HUES6 (cell line): Measurements from ENCODE around the gene RSPH10B2.
"Not testable (repeated sequence)": the region's sequence is repeated elsewhere in the genome, so short reads cannot be mapped to it uniquely, and the experiment has no call there.

Experiments
- H3K27ac ChIP-seq: 2 replicates; pipeline ENCODE4 v1.7.0; 2013; ENCODE audit warnings: low read depth, mild to moderate bottlenecking, low read length, inconsistent platforms
- H3K27me3 ChIP-seq: 2 replicates; pipeline ENCODE4 v1.6.1; 2013; ENCODE audit warnings: low read length; ENCODE audit not compliant: control insufficient read depth, insufficient read depth
- H3K36me3 ChIP-seq: 2 replicates; pipeline ENCODE4 v1.6.1; 2013; ENCODE audit warnings: low read length; ENCODE audit not compliant: control insufficient read depth, insufficient read depth
- H3K4me1 ChIP-seq: 2 replicates; pipeline ENCODE4 v1.6.1; 2013; ENCODE audit warnings: low read length; ENCODE audit not compliant: control insufficient read depth, insufficient read depth
- H3K4me3 ChIP-seq: 2 replicates; pipeline ENCODE4 v1.5.1; 2013; ENCODE audit warnings: low read depth, low read length
- H3K9ac ChIP-seq: one replicate; pipeline ENCODE4 v1.6.1; 2013; ENCODE audit warnings: mild to moderate bottlenecking, low read length
- H3K9me3 ChIP-seq: 2 replicates; pipeline ENCODE4 v1.6.1; 2013; ENCODE audit warnings: low read depth, low read length; ENCODE audit not compliant: control insufficient read depth, insufficient read depth

The RSPH10B2 gene

DNA sequence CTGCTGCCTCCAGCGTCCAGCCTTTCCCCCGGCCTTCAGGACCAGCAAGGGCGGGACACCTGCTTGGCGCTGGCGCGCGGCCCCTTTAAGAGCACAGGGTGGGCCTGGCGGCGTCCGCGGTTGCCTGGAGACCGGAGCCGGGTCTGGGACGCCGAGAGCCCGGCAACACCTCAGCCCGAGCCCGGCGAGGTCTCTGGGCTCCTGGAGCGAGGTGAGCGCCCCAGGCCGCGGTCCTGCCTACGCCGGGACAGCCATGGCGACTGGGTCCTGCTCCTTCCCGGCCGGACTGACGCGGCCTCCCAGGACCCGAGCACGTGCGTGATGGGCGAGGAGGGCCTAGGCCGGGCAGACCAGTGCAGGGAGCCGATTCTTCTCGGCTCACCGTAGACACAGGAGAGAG lies at the start of gene RSPH10B2:
RSPH10B2 (plus strand) TSS at position 140 of the 400 bp plus-strand sequence. CDS start 3,575 bp downstream, outside the sequence.
- H3K9me3 ChIP-seq, H3K4me1 ChIP-seq, H3K27me3 ChIP-seq, H3K27ac ChIP-seq, H3K9ac ChIP-seq, H3K36me3 ChIP-seq: not testable (repeated sequence)
- peak within 1 kb of the TSS; percentile 50 for H3K4me3 ChIP-seq

DNA sequence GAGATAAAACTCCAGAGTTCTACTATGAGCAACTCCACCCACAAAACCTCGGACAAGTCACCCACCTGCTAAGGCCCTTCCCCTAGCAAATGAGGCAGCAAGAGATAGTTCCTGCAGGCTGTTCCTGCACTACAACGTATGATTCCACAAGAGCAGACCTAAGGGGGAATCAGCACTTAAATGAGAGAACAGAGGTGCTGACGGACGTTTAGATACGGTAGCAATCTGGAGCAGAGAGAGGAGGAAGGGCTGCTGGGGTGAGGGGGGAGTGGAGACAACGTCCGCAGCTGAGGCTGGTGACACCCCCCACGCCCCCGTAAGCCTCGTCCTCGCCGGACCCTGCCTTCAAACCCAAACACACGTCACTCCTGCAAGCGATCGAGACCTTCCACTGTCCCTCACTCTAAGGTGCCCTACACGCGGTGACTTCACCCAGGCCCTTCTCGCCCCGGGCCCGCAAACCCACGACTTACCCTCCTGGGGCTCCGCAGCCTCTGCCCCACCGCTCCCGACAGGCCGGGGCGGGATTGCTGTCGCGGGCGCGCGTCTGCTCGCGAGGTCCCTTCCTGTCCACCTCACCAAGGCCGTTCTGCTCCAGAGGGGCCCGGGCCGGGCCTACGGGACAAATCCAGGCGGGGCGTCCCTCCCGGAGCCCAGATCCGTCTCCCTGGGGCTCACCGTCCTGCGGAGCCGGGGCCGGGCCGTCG lies 47.8 kb upstream of the RSPH10B2 start:
- Histone ChIP-seq H3K9me3 (peaks cover 35% of the 10 kb centered on the region), H3K27me3 (no peaks in the 10 kb centered on the region), H3K27ac (peak overlapping the region; percentile 41; the same call in 1 of the 2 replicates), H3K4me3 (peak overlapping the region; percentile 98), H3K4me1 (0 out of 2 replicates have a peak, but pooled peaks cover 3% of the 10 kb centered on the region), H3K36me3 (peaks cover 41% of the 10 kb centered on the region), H3K9ac (peak overlapping the region; percentile 84)

- Histone ChIP-seq H3K4me3 (peak within 1 kb of the TSS; percentile 98), H3K27me3 (no peaks in the 10 kb centered on the region), H3K4me1 (0 out of 2 replicates have a peak, but pooled peaks cover 3% of the 10 kb centered on the region), H3K9me3 (peaks cover 29% of the 10 kb centered on the region), H3K9ac (peak within 1 kb of the TSS; percentile 84), H3K27ac (peak within 1 kb of the TSS; percentile 41; the same call in 1 of the 2 replicates), H3K36me3 (peaks cover 35% of the 10 kb centered on the region)
These were observed 47.1 kb upstream of the RSPH10B2 start, which contains the start of gene ZNF12 for GRCh38 chr7:6706666-6707407. Gene ZNF12 (minus strand): TSS chr7:6706947. CDS start chr7:6705173, 1,774 bp downstream.

GRCh38 chr7:6708304-6708703 lies 45.6 kb upstream of the RSPH10B2 start:
- no peak overlapping the region for H3K27ac ChIP-seq
- no peak overlapping the region for H3K9ac ChIP-seq

DNA sequence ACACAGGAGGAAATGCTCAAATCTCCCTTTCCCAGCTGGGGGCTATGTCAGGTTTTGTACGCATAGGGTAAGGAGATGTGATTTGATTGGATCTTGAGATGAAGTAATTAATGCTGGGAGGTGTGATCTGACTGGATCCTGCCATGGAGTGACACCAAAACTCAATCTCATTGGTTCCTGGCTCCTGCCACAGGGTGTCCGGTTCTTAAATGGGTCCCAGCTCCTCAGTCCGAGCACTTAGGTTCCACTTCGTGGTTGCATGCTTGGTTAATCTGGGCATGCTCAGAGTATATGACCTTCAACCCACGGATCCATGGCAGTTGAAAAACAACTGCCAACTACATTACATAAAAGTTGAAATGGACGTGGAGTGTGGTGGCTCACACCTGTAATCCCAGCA lies 44.1 kb upstream of the RSPH10B2 start:
- H3K9me3 ChIP-seq, result peaks cover 9% of the 10 kb centered on the region
- no peak overlapping the region for H3K9ac ChIP-seq
- H3K4me3 ChIP-seq, result no peak overlapping the region
- H3K36me3 ChIP-seq, result peaks cover 10% of the 10 kb centered on the region
- H3K27me3 ChIP-seq, result no peaks in the 10 kb centered on the region
- no peak overlapping the region for H3K27ac ChIP-seq
- H3K4me1 ChIP-seq, result 0 out of 2 replicates have a peak, but pooled peaks cover 3% of the 10 kb centered on the region

More at GRCh38 chr7:6708304-6708703, 45.6 kb upstream of the RSPH10B2 start:
- Histone ChIP-seq H3K4me3 (no peak overlapping the region), H3K27me3 (no peaks in the 10 kb centered on the region), H3K4me1 (0 out of 2 replicates have a peak, but pooled peaks cover 3% of the 10 kb centered on the region), H3K36me3 (peaks cover 23% of the 10 kb centered on the region), H3K9me3 (peaks cover 18% of the 10 kb centered on the region)

DNA sequence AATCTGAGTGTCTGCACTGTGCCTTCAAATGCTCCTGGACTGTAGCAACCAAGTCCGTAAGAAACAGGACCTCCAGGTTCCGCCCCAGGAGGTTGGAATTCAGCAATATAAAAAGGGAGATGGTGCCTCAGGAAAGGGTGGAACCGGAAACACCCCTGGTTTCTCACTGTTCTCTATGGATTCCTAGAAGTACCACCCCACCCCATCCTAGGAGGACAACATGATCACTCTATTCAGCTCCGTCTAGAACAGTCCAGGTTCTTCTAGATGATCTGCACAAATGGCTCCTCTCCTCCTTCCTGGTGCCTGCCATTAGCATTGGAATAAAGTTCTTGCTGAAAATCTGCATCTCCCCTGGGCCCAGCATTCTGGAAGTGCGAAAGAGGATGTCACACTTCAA lies 39.5 kb upstream of the RSPH10B2 start:
- H3K36me3 ChIP-seq, result no peaks in the 10 kb centered on the region
- H3K9me3 ChIP-seq, result no peaks in the 10 kb centered on the region
- no peak overlapping the region for H3K27ac ChIP-seq
- no peaks in the 10 kb centered on the region for H3K27me3 ChIP-seq
- H3K4me3 ChIP-seq, result no peak overlapping the region
- H3K9ac ChIP-seq, result no peak overlapping the region
- H3K4me1 ChIP-seq, result no peaks in the 10 kb centered on the region

DNA sequence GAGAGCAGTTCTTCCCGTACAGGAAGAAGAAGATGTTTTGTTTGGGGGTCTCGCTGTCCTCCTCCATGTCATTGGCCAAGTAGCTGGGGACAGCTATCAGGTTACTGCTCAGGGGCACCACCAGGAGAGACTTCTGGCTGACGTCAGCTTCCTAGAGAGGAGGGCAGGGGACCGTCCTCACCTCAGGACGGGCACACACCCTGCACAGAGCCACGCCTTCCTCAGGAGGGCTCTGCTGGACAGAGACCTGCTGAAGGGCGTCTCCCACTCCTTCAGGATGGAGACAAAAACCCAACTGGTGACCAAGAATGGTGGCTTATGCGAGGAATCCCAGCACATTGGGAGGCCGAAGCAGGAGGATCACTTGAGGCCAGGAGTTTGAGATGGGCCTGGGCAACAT lies 38.0 kb upstream of the RSPH10B2 start:
- H3K4me3 ChIP-seq, H3K36me3 ChIP-seq, H3K9me3 ChIP-seq, H3K4me1 ChIP-seq, H3K27ac ChIP-seq, H3K27me3 ChIP-seq, H3K9ac ChIP-seq: not testable (repeated sequence)

- Histone ChIP-seq H3K4me3 (no peak overlapping the region), H3K27ac (no peak overlapping the region), H3K27me3 (no peaks in the 10 kb centered on the region; the same call in 1 of the 2 replicates), H3K4me1 (no peaks in the 10 kb centered on the region), H3K9ac (no peak overlapping the region), H3K36me3 (no peaks in the 10 kb centered on the region), H3K9me3 (no peaks in the 10 kb centered on the region)
These were observed 35.8 kb upstream of the RSPH10B2 start for GRCh38 chr7:6718124-6718523.

- H3K36me3 ChIP-seq, H3K9me3 ChIP-seq, H3K4me1 ChIP-seq, H3K27ac ChIP-seq, H3K9ac ChIP-seq, H3K27me3 ChIP-seq, H3K4me3 ChIP-seq: not testable (repeated sequence)
These were observed 29.6 kb upstream of the RSPH10B2 start for GRCh38 chr7:6724351-6724750.

GRCh38 chr7:6725003-6725402 lies 28.9 kb upstream of the RSPH10B2 start:
- no peak overlapping the region for H3K27ac ChIP-seq

GRCh38 chr7:6726341-6726740 lies 27.6 kb upstream of the RSPH10B2 start:
- not testable (repeated sequence) for H3K27ac ChIP-seq, H3K9ac ChIP-seq, H3K27me3 ChIP-seq, H3K9me3 ChIP-seq, H3K36me3 ChIP-seq, H3K4me3 ChIP-seq, H3K4me1 ChIP-seq

More at GRCh38 chr7:6725003-6725402, 28.9 kb upstream of the RSPH10B2 start:
- no peak overlapping the region for H3K9ac ChIP-seq
- no peaks in the 10 kb centered on the region for H3K9me3 ChIP-seq
- no peak overlapping the region for H3K4me3 ChIP-seq
- H3K27me3 ChIP-seq, result no peaks in the 10 kb centered on the region; the same call in 1 of the 2 replicates
- H3K4me1 ChIP-seq, result no peaks in the 10 kb centered on the region
- H3K36me3 ChIP-seq, result no peaks in the 10 kb centered on the region
